ENCODE measurements around the gene HTN3.
"Not testable (repeated sequence)": the region's sequence is repeated elsewhere in the genome, so short reads cannot be mapped to it uniquely, and the experiment has no call there.

Gene HTN3

GRCh38 chr4:70028159-70028558 lies at the start of gene HTN3:
Gene HTN3 (plus strand): TSS chr4:70028459. CDS start chr4:70030741, 2,282 bp downstream.
- not testable (repeated sequence) for DNase-seq

- DNase-seq, result peak; percentile 65
These were observed 44.2 kb upstream of the HTN3 start for GRCh38 chr4:69984030-69984443.

GRCh38 chr4:69986663-69987062 lies 41.6 kb upstream of the HTN3 start:
- no peak for DNase-seq

- DNase-seq, result no peak
These were observed 37.2 kb upstream of the HTN3 start for GRCh38 chr4:69991016-69991415.

GRCh38 chr4:69994782-69995181 lies 33.5 kb upstream of the HTN3 start:
- DNase-seq, result no peak

GRCh38 chr4:69995526-69996016 lies 32.7 kb upstream of the HTN3 start, which contains the start of gene STATH:
Gene STATH (plus strand): TSS chr4:69995966. CDS start chr4:69998438, 2,472 bp downstream.
- DNase-seq, result no peak

- no peak for DNase-seq
These were observed 28.8 kb upstream of the HTN3 start for GRCh38 chr4:69999420-69999819.

- no peak for DNase-seq
These were observed 27.5 kb upstream of the HTN3 start for GRCh38 chr4:70000711-70001110.

- no peak for DNase-seq
These were observed 25.8 kb upstream of the HTN3 start for GRCh38 chr4:70002507-70002906.

GRCh38 chr4:70008771-70009170 lies 19.5 kb upstream of the HTN3 start:
- DNase-seq, result no peak

- DNase-seq, result not testable (repeated sequence)
These were observed 9.3 kb upstream of the HTN3 start for GRCh38 chr4:70019006-70019405.

- DNase-seq, result no peak
These were observed 5.0 kb upstream of the HTN3 start for GRCh38 chr4:70023218-70023617.

- no peak for DNase-seq
These were observed 1.2 kb upstream of the HTN3 start for GRCh38 chr4:70027011-70027410.

GRCh38 chr4:70037559-70037958 lies 9.3 kb downstream of the HTN3 start:
- not testable (repeated sequence) for DNase-seq

- not testable (repeated sequence) for DNase-seq
These were observed 11.7 kb downstream of the HTN3 start for GRCh38 chr4:70039928-70040327.

GRCh38 chr4:70041652-70042286 lies 13.5 kb downstream of the HTN3 start:
- DNase-seq, result no peak

GRCh38 chr4:70050138-70050537 lies 21.9 kb downstream of the HTN3 start, which contains the start of gene HTN1:
Gene HTN1 (plus strand): TSS chr4:70050438. CDS start chr4:70053077, 2,639 bp downstream.
- DNase-seq, result not testable (repeated sequence)

GRCh38 chr4:70056534-70056933 lies 28.3 kb downstream of the HTN3 start:
- DNase-seq, result not testable (repeated sequence)

GRCh38 chr4:70057651-70058050 lies 29.4 kb downstream of the HTN3 start:
- DNase-seq, result no peak

- DNase-seq, result no peak
These were observed 30.9 kb downstream of the HTN3 start for GRCh38 chr4:70059149-70059548.

GRCh38 chr4:70062000-70062399 lies 33.7 kb downstream of the HTN3 start:
- no peak for DNase-seq

GRCh38 chr4:70080205-70080604 lies 51.9 kb downstream of the HTN3 start:
- no peak for DNase-seq

Data from NCI-H2029 (cell line).